Neural cell (in vitro differentiated cells): ENCODE results near the gene DOCK9. TPM values are rescaled to one million over a fixed set of nuclear protein-coding genes. Genes with fewer than 3 reads are reported as not detected.

Experiments
- H2AFZ ChIP-seq: fragments of 200-600, 300-800 bp; sonication (generic), shearing (Covaris generic); 2 replicates; pipeline ENCODE4 v1.6.0; 2014; ENCODE audit warnings: low read depth, mild to moderate bottlenecking, antibody characterized with exemption, low read length, moderate library complexity
- H3F3A ChIP-seq: fragments of 200-600 bp; shearing (Covaris generic); 2 replicates; pipeline ENCODE4 v1.6.1; 2016; ENCODE audit warnings: mild to moderate bottlenecking, moderate library complexity, mixed read lengths, antibody characterized with exemption, low read length; ENCODE audit not compliant: insufficient read depth, poor library complexity, severe bottlenecking
- H3K27ac ChIP-seq: fragments of 200-600, 300-800 bp; sonication (generic), shearing (Covaris generic); 2 replicates; pipeline ENCODE4 v1.5.1; 2014; ENCODE audit warnings: mild to moderate bottlenecking, low read length, moderate library complexity
- H3K27me3 ChIP-seq: fragments of 300-800, 200-600 bp; sonication (generic), shearing (Covaris generic); 2 replicates; pipeline ENCODE4 v1.6.0; 2014; ENCODE audit warnings: mild to moderate bottlenecking, low read depth, low read length, moderate library complexity; ENCODE audit not compliant: insufficient read depth
- H3K36me3 ChIP-seq: fragments of 300-800, 200-600 bp; sonication (generic), shearing (Covaris generic); 2 replicates; pipeline ENCODE4 v1.5.1; 2014; ENCODE audit warnings: mild to moderate bottlenecking, antibody characterized with exemption, low read length, moderate library complexity; ENCODE audit not compliant: insufficient read depth
- H3K4me2 ChIP-seq: fragments of 300-800, 200-600 bp; sonication (generic), shearing (Covaris generic); 2 replicates; pipeline ENCODE4 v1.6.0; 2014; ENCODE audit warnings: mild to moderate bottlenecking, low read length
- H3K4me3 ChIP-seq: fragments of 300-800, 200-600 bp; sonication (generic), shearing (Covaris generic); 2 replicates; pipeline ENCODE4 v1.5.1; 2014; ENCODE audit warnings: mild to moderate bottlenecking, low read length, moderate library complexity
- H3K79me2 ChIP-seq: fragments of 200-600 bp; shearing (Covaris generic); replicated peaks from 2 replicates; pipeline ENCODE4 v1.6.0; 2014; ENCODE audit warnings: mild to moderate bottlenecking, low read length, moderate library complexity; ENCODE audit not compliant: insufficient read depth
- H3K9ac ChIP-seq: fragments of 300-800, 200-600 bp; sonication (generic), shearing (Covaris generic); 2 replicates; pipeline ENCODE4 v1.6.1; 2016; ENCODE audit warnings: mild to moderate bottlenecking, low read length, mixed read lengths
- H3K9me2 ChIP-seq: fragments of 200-600 bp; shearing (Covaris generic); 2 replicates; pipeline ENCODE4 v1.6.1; 2016; ENCODE audit warnings: mild to moderate bottlenecking, low read length, mixed read lengths; ENCODE audit not compliant: insufficient read depth
- H3K9me3 ChIP-seq: fragments of 200-600, 300-800 bp; sonication (generic), shearing (Covaris generic); 2 replicates; pipeline ENCODE4 v1.6.1; 2016; ENCODE audit warnings: mild to moderate bottlenecking, mixed run types, low read length, moderate library complexity, mixed read lengths
- H4K20me1 ChIP-seq: fragments of 200-600 bp; shearing (Covaris generic); 2 replicates; pipeline ENCODE4 v1.6.1; 2016; ENCODE audit warnings: mild to moderate bottlenecking, mixed run types; ENCODE audit not compliant: insufficient read depth
- CTCF ChIP-seq: fragments of 450-650 bp; IDR thresholded peaks from 2 replicates; pipeline ENCODE4 v1.5.1; 2014; ENCODE audit warnings: antibody characterized with exemption, mild to moderate bottlenecking, moderate library complexity; ENCODE audit not compliant: poor library complexity, severe bottlenecking
- EP300 ChIP-seq: fragments of 450-650 bp; conservative IDR thresholded peaks from 2 replicates; pipeline ENCODE4 v1.6.1; 2014; ENCODE audit warnings: antibody characterized with exemption, mild to moderate bottlenecking, moderate library complexity; ENCODE audit not compliant: poor library complexity, severe bottlenecking
- EZH2 ChIP-seq: fragments of 200-600, 300-800 bp; shearing (Covaris generic), sonication (generic); IDR thresholded peaks from 2 replicates; pipeline ENCODE4 v1.6.1; 2014; ENCODE audit warnings: antibody characterized with exemption, low read length, borderline replicate concordance, mild to moderate bottlenecking; ENCODE audit not compliant: insufficient read depth, poor library complexity, severe bottlenecking
- MXI1 ChIP-seq: fragments of 450-650 bp; conservative IDR thresholded peaks from 2 replicates; pipeline ENCODE4 v1.6.1; 2014; ENCODE audit warnings: antibody characterized with exemption, mild to moderate bottlenecking; ENCODE audit not compliant: poor library complexity, severe bottlenecking
- POLR2AphosphoS5 ChIP-seq: IDR thresholded peaks from 2 replicates; pipeline ENCODE4 v1.6.1; 2012
- RAD21 ChIP-seq: fragments of 450-650 bp; conservative IDR thresholded peaks from 2 replicates; pipeline ENCODE4 v1.6.1; 2014; ENCODE audit warnings: antibody characterized with exemption, mild to moderate bottlenecking, moderate library complexity
- REST ChIP-seq: IDR thresholded peaks from 2 replicates; pipeline ENCODE4 v1.6.1; 2012; ENCODE audit warnings: borderline replicate concordance
- SMC3 ChIP-seq: fragments of 450-650 bp; conservative IDR thresholded peaks from 2 replicates; pipeline ENCODE4 v1.6.1; 2014; ENCODE audit warnings: antibody characterized with exemption, mild to moderate bottlenecking, moderate library complexity; ENCODE audit not compliant: poor library complexity
- TAF1 ChIP-seq: IDR thresholded peaks from 2 replicates; pipeline ENCODE4 v1.6.1; 2012; ENCODE audit warnings: low read depth
- polyA plus RNA-seq: library from polyadenylated mRNA; depleted of rRNA; stranded (reverse); fragments of >200 nt; gene quantifications from 2 replicates; pipeline ENCODE4 v1.2.3, GENCODE V29; 2014

Gene DOCK9
- polyA plus RNA-seq, 1 donor from 2014 or later: 11.4 TPM

- H4K20me1 ChIP-seq: no peaks in the 10 kb centered on the region
- no peak overlapping the region for H3K27ac ChIP-seq
- H3K9me2 ChIP-seq: no peaks in the 10 kb centered on the region
- no peaks in the 10 kb centered on the region for H3F3A ChIP-seq
- TF ChIP-seq EZH2 (no peak), POLR2AphosphoS5 (no peak), SMC3 (no peak)
- H3K4me3 ChIP-seq: no peak overlapping the region
- no peaks in the 10 kb centered on the region for H3K36me3 ChIP-seq
- H3K79me2 ChIP-seq: no peaks in the 10 kb centered on the region
- no peak overlapping the region for H3K4me2 ChIP-seq
- H3K9me3 ChIP-seq: no peaks in the 10 kb centered on the region
- H3K27me3 ChIP-seq: no peaks in the 10 kb centered on the region
- H2AFZ ChIP-seq: no peak overlapping the region
- H3K9ac ChIP-seq: no peak overlapping the region
These were observed 14.8 kb downstream of the DOCK9 start for GRCh38 chr13:98962901-98963590.

GRCh38 chr13:98961503-98962105 is 16.3 kb downstream of the DOCK9 start:
- H3K36me3 ChIP-seq: no peaks in the 10 kb centered on the region
- no peak overlapping the region for H3K4me2 ChIP-seq
- no peak overlapping the region for H3K9ac ChIP-seq
- no peaks in the 10 kb centered on the region for H4K20me1 ChIP-seq
- no peak overlapping the region for H3K27ac ChIP-seq
- no peak overlapping the region for H2AFZ ChIP-seq
- H3K79me2 ChIP-seq: no peaks in the 10 kb centered on the region
- H3F3A ChIP-seq: no peaks in the 10 kb centered on the region
- no peak overlapping the region for H3K4me3 ChIP-seq
- no peaks in the 10 kb centered on the region for H3K9me2 ChIP-seq
- H3K9me3 ChIP-seq: no peaks in the 10 kb centered on the region
- TF ChIP-seq CTCF (no peak), TAF1 (no peak), SMC3 (no peak), RAD21 (no peak), POLR2AphosphoS5 (no peak), REST (no peak), EP300 (no peak), MXI1 (no peak), EZH2 (no peak)
- H3K27me3 ChIP-seq: no peaks in the 10 kb centered on the region
